SK-N-SH treated with all-trans-retinoic acid at 6 μM for 48 hours (cell line): ENCODE measurements around the gene APPBP2.

ENCODE experiments used
- ATAC-seq: fragments of 200-7000 bp; cut with Tn5 transposase; 3 replicates; pipeline ENCODE4 v1.9.1; 2020; ENCODE audit warnings: mild to moderate bottlenecking, moderate library complexity
- BACH2 ChIP-seq: fragments of 250-450 bp; sonication (Bioruptor Pico); IDR thresholded peaks from 2 replicates; pipeline ENCODE4 v1.9.0; 2021; ENCODE audit warnings: mild to moderate bottlenecking, borderline replicate concordance
- CSDC2 ChIP-seq: fragments of 250-450 bp; sonication (Bioruptor Pico); IDR thresholded peaks from 2 replicates; pipeline ENCODE4 v1.5.0; 2020; ENCODE audit warnings: mild to moderate bottlenecking, moderate library complexity
- ESRRG ChIP-seq: fragments of 250-450 bp; sonication (Bioruptor Pico); IDR thresholded peaks from 2 replicates; pipeline ENCODE4 v1.6.1; 2021; ENCODE audit warnings: mild to moderate bottlenecking
- GLIS3 ChIP-seq: fragments of 250-450 bp; sonication (Bioruptor Pico); IDR thresholded peaks from 2 replicates; pipeline ENCODE4 v1.5.0; 2020; ENCODE audit warnings: mild to moderate bottlenecking, moderate library complexity
- ISL1 ChIP-seq: fragments of 250-450 bp; sonication (Bioruptor Pico); IDR thresholded peaks from 2 replicates; pipeline ENCODE4 v2.1.2; 2022; ENCODE audit warnings: mild to moderate bottlenecking, moderate library complexity
- OSR1 ChIP-seq: fragments of 250-450 bp; sonication (Bioruptor Pico); IDR thresholded peaks from 2 replicates; pipeline ENCODE4 v1.8.0; 2022; ENCODE audit warnings: moderate library complexity, mild to moderate bottlenecking, inconsistent platforms
- PPARA ChIP-seq: fragments of 250-450 bp; sonication (Bioruptor Pico); IDR thresholded peaks from 2 replicates; pipeline ENCODE4 v1.5.0; 2020; ENCODE audit warnings: mild to moderate bottlenecking, borderline replicate concordance
- RARB ChIP-seq: fragments of 250-450 bp; sonication (Bioruptor Pico); IDR thresholded peaks from 2 replicates; pipeline ENCODE4 v1.8.0; 2021; ENCODE audit warnings: mild to moderate bottlenecking, moderate library complexity
- SNAI2 ChIP-seq: fragments of 250-450 bp; sonication (Bioruptor Pico); IDR thresholded peaks from 2 replicates; pipeline ENCODE4 v1.5.0; 2020; ENCODE audit warnings: mild to moderate bottlenecking, moderate library complexity
- TOX ChIP-seq: fragments of 250-450 bp; sonication (Bioruptor Pico); IDR thresholded peaks from 2 replicates; pipeline ENCODE4 v1.8.0; 2021; ENCODE audit warnings: mild to moderate bottlenecking, moderate library complexity, borderline replicate concordance
- TSHZ2 ChIP-seq: fragments of 250-450 bp; sonication (Bioruptor Pico); IDR thresholded peaks from 2 replicates; pipeline ENCODE4 v1.5.0; 2020; ENCODE audit warnings: mild to moderate bottlenecking, moderate library complexity
- ZC3H10 ChIP-seq: fragments of 250-450 bp; sonication (Bioruptor Pico); IDR thresholded peaks from 2 replicates; pipeline ENCODE4 v1.5.1; 2021; ENCODE audit warnings: mild to moderate bottlenecking, moderate library complexity
- ZFP3 ChIP-seq: fragments of 250-450 bp; sonication (Bioruptor Pico); IDR thresholded peaks from 2 replicates; pipeline ENCODE4 v1.5.0; 2020; ENCODE audit warnings: mild to moderate bottlenecking, moderate library complexity
- ZFP30 ChIP-seq: fragments of 450-650 bp; formaldehyde crosslinking; IDR thresholded peaks from 2 replicates; pipeline ENCODE4 v1.5.0; 2022; ENCODE audit warnings: mild to moderate bottlenecking, moderate library complexity
- ZNF565 ChIP-seq: fragments of 450-650 bp; formaldehyde crosslinking; conservative IDR thresholded peaks from 2 replicates; pipeline ENCODE4 v1.5.0; 2020; ENCODE audit warnings: low read depth, mild to moderate bottlenecking, moderate library complexity
- ZNF70 ChIP-seq: fragments of 450-650 bp; formaldehyde crosslinking; IDR thresholded peaks from 2 replicates; pipeline ENCODE4 v1.5.0; 2020; ENCODE audit warnings: mild to moderate bottlenecking, moderate library complexity
- ZNF8 ChIP-seq: fragments of 450-650 bp; formaldehyde crosslinking; IDR thresholded peaks from 2 replicates; pipeline ENCODE4 v1.5.0; 2020; ENCODE audit warnings: mild to moderate bottlenecking, moderate library complexity
- TF ChIP-seq, protein P1 (sequence below): fragments of 250-450 bp; sonication (Bioruptor Pico); IDR thresholded peaks from 2 replicates; pipeline ENCODE4 v1.5.1; 2021; ENCODE audit warnings: mild to moderate bottlenecking, moderate library complexity
- TF ChIP-seq, protein P2 (sequence below): fragments of 250-450 bp; sonication (Bioruptor Pico); IDR thresholded peaks from 2 replicates; pipeline ENCODE4 v1.8.0; 2020; ENCODE audit warnings: mild to moderate bottlenecking, moderate library complexity, borderline replicate concordance

The APPBP2 gene

DNA sequence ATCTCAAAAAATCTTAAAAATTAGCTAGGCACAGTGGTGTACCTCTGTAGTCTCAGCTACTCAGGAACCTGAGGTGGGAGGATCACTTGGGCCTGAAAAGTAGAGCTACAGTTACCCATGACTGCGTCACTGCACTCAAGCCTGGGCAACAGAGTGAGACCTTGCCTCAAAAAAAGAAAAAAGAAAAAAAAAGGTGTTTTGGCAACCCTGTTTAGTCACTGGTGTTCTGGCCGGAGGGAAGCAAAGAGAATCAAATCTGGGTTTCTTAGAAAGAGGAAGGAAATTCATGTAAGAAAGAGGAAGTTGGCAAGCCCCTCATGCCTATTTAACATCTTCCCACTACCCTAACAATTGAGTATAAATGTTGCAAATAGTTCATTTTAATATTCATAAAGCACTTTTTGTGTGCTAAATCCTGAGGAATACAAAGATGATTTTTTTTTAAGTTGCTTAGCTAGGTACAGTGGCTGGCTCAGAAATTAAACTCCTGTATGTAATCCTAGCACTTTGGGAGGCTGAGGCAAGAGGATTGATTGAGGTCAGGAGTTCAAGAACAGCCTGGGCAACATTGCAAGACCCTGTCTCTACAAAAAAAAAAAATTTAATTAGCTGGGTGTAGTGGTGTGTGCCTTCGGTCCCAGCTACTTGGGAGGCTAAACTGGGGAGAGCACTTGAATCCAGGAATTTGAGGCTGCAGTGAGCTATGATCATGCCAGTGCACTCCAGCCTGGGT is 127.6 kb downstream of the APPBP2 start:
- ATAC-seq, result no peak
- no peak for TF ChIP-seq ZFP30
- TF ChIP-seq PPARA (CRISPR knock-in tag), result no peak
- no peak for TF ChIP-seq RARB
- TF ChIP-seq, protein P1, sequence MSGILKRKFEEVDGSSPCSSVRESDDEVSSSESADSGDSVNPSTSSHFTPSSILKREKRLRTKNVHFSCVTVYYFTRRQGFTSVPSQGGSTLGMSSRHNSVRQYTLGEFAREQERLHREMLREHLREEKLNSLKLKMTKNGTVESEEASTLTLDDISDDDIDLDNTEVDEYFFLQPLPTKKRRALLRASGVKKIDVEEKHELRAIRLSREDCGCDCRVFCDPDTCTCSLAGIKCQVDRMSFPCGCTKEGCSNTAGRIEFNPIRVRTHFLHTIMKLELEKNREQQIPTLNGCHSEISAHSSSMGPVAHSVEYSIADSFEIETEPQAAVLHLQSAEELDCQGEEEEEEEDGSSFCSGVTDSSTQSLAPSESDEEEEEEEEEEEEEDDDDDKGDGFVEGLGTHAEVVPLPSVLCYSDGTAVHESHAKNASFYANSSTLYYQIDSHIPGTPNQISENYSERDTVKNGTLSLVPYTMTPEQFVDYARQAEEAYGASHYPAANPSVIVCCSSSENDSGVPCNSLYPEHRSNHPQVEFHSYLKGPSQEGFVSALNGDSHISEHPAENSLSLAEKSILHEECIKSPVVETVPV (CRISPR knock-in tag), result no peak
- no peak for TF ChIP-seq ISL1 (CRISPR knock-in tag)
- no peak for TF ChIP-seq ZNF70
- TF ChIP-seq TSHZ2 (CRISPR knock-in tag), result no peak
- TF ChIP-seq SNAI2 (CRISPR knock-in tag), result no peak
- TF ChIP-seq ESRRG (CRISPR knock-in tag), result no peak
- TF ChIP-seq, all 23 proteins: peak for 0

- no peak for TF ChIP-seq GLIS3 (CRISPR knock-in tag)
- no peak for TF ChIP-seq ESRRG (CRISPR knock-in tag)
- no peak for TF ChIP-seq BACH2 (CRISPR knock-in tag)
- no peak for TF ChIP-seq ZNF565 (CRISPR knock-in tag)
- TF ChIP-seq ZNF8 (CRISPR knock-in tag), result no peak
- TF ChIP-seq TOX (CRISPR knock-in tag), result no peak
- TF ChIP-seq ISL1 (CRISPR knock-in tag), result no peak
- no peak for TF ChIP-seq ZC3H10
- TF ChIP-seq RARB, result no peak
- no peak for TF ChIP-seq SNAI2 (CRISPR knock-in tag)
- TF ChIP-seq CSDC2 (CRISPR knock-in tag), result no peak
- TF ChIP-seq ZFP30, result no peak
- TF ChIP-seq ZNF70, result no peak
- TF ChIP-seq, protein P2, sequence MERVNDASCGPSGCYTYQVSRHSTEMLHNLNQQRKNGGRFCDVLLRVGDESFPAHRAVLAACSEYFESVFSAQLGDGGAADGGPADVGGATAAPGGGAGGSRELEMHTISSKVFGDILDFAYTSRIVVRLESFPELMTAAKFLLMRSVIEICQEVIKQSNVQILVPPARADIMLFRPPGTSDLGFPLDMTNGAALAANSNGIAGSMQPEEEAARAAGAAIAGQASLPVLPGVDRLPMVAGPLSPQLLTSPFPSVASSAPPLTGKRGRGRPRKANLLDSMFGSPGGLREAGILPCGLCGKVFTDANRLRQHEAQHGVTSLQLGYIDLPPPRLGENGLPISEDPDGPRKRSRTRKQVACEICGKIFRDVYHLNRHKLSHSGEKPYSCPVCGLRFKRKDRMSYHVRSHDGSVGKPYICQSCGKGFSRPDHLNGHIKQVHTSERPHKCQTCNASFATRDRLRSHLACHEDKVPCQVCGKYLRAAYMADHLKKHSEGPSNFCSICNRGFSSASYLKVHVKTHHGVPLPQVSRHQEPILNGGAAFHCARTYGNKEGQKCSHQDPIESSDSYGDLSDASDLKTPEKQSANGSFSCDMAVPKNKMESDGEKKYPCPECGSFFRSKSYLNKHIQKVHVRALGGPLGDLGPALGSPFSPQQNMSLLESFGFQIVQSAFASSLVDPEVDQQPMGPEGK, result no peak
- ATAC-seq, result no peak
Observed at GRCh38 chr17:60396412-60396811, 129.6 kb downstream of the APPBP2 start.

DNA sequence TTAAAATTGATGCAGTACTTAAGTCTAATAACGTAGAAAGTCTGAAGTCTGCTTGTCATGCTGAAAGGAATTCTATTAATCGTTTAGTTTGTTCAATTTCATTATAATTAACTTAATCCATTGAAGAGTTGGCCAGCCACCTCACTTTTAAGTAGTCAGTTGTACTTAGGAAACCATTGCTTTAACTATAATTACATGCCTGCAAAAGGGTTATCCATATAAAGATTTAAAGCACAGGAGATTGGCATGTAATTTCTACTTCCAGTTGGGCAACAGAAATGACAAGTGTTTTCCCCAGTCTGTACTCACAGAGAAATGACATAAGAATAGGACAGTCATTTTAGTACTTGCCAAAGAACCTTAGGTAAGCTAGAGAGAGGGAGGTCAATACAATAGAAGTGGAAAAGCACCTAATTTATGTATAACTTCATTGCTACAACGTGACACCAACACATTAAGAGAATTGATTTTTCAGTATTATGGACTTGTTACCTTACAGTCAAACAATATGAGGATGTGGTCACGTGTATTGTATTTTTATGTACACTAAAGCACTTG is 130.5 kb downstream of the APPBP2 start:
- no peak for ATAC-seq
- TF ChIP-seq TSHZ2 (CRISPR knock-in tag) (no peak), OSR1 (CRISPR knock-in tag) (no peak), ZFP30 (no peak), ISL1 (CRISPR knock-in tag) (no peak), ZNF565 (CRISPR knock-in tag) (no peak), ZFP3 (CRISPR knock-in tag) (no peak)
- TF ChIP-seq, protein P1 (CRISPR knock-in tag), result no peak
